Lung (tissue), 12 donors: ENCODE measurements around the gene SF3B6. TPM values are rescaled to one million over a fixed set of nuclear protein-coding genes. Genes with fewer than 3 reads are reported as not detected.
A peak's percentile ranks its signal among the peaks of the same experiment; 100 is the strongest.

Experiments
- ATAC-seq: fragments of 200-7000 bp; cut with Tn5 transposase; one replicate; pipeline ENCODE4 v1.9.1; 2020; ENCODE audit warnings: moderate number of reproducible peaks; ENCODE audit not compliant: insufficient read depth, low FRiP score
- DNase-seq, 3 donors: peaks; one replicate each; pipeline ENCODE4 v3.0.0-alpha.2; 2013 to 2017
- H3K27ac ChIP-seq, 2 donors: one replicate each; pipeline ENCODE4 v1.5.1; 2013; ENCODE audit warnings: mild to moderate bottlenecking in 2 of 2, moderate library complexity in 2 of 2, control low read depth in 1 of 2, inconsistent platforms in 1 of 2, low read depth in 1 of 2, low read length in 1 of 2
- H3K27me3 ChIP-seq, 3 donors: one replicate each; pipeline ENCODE4 v1.5.1; 2013; ENCODE audit warnings: low read length in 2 of 3; ENCODE audit not compliant: control insufficient read depth in 3 of 3, insufficient read depth in 3 of 3
- H3K36me3 ChIP-seq, 4 donors: one replicate each; pipeline ENCODE4 v1.5.1; 2013; ENCODE audit warnings: low read length in 4 of 4, mild to moderate bottlenecking in 1 of 4, moderate library complexity in 1 of 4; ENCODE audit not compliant: control insufficient read depth in 4 of 4, insufficient read depth in 4 of 4
- H3K4me1 ChIP-seq, 5 donors: one replicate each; pipeline ENCODE4 v1.5.1; 2013; ENCODE audit warnings: low read length in 5 of 5, mild to moderate bottlenecking in 2 of 5, moderate library complexity in 1 of 5; ENCODE audit not compliant: control insufficient read depth in 5 of 5, insufficient read depth in 5 of 5
- H3K4me3 ChIP-seq: one replicate; pipeline ENCODE4 v1.5.1; 2013; ENCODE audit warnings: mild to moderate bottlenecking, control low read depth, moderate library complexity
- H3K9ac ChIP-seq, 2 donors: one replicate each; pipeline ENCODE4 v1.5.1; 2013; ENCODE audit warnings: low read length in 2 of 2, control low read depth in 1 of 2; ENCODE audit not compliant: insufficient read depth in 1 of 2
- H3K9me3 ChIP-seq, 4 donors: one replicate each; pipeline ENCODE4 v1.5.1; 2013; ENCODE audit warnings: low read length in 3 of 4, mild to moderate bottlenecking in 1 of 4, moderate library complexity in 1 of 4; ENCODE audit not compliant: control insufficient read depth in 4 of 4, insufficient read depth in 3 of 4
- CTCF ChIP-seq: IDR thresholded peaks from 2 replicates; pipeline ENCODE4 v1.5.1; 2012; ENCODE audit warnings: mild to moderate bottlenecking; ENCODE audit errors: control extremely low read depth, extremely low read depth
- WGBS, 2 donors: extraction: QIAGEN DNeasy Blood & Tissue Kit; methylation state at CpG; one replicate each; pipeline ENCODE4 v1.1.7; 2013; 5-methylcytosine and 5-hydroxymethylcytosine counted together
- polyA plus RNA-seq, 2 donors: library from polyadenylated mRNA; stranded (reverse); fragments of 200-250 nt; gene quantifications; one replicate each; pipeline ENCODE4 v1.2.1, GENCODE V29; 2013
- total RNA-seq, 2 donors: library from RNA; depleted of rRNA in 1 of 2; stranded (reverse); fragments of >200 nt in 1 of 2; gene quantifications; one replicate each; pipeline ENCODE4 v1.2.1, GENCODE V29; 2014 to 2021
- donor health status: control.
- donor health status: control.
- donor health status: Bipolar disorder and iron deficiency.
- donor health status: healthy.
- donor health status: DM: yes; HTN: yes; CAD: no.

Gene SF3B6
- total and polyA plus RNA-seq, 4 donors, result 56.1 to 148 (median 111) TPM

GRCh38 chr2:24087032-24087431, 10.9 kb upstream of the SF3B6 start:
- Histone ChIP-seq H3K9ac (no peak overlapping the region), H3K9me3 (no peaks in the 10 kb centered on the region), H3K4me3 (no peak overlapping the region), H3K27ac (no peak overlapping the region), H3K4me1 (peaks cover 0 to 19% (median 5%) of the 10 kb centered on the region in 5 donors), H3K36me3 (peaks cover 2 to 12% (median 10%) of the 10 kb centered on the region in 4 donors), H3K27me3 (no peaks in the 10 kb centered on the region)
- ATAC-seq (no peak), DNase-seq (no peak)
- TF ChIP-seq CTCF, result no peak
- WGBS, 2 donors, result 92 to 93% methylated on average over 3 of the region's 3 CpGs

GRCh38 chr2:24086241-24086640, 10.1 kb upstream of the SF3B6 start:
- DNase-seq, result no peak
- no peak overlapping the region for H3K4me3 ChIP-seq
- no peak for TF ChIP-seq CTCF
- WGBS, 2 donors, result 93 to 94% methylated on average over 1 of the region's 1 CpG
- no peak overlapping the region for H3K9ac ChIP-seq
- no peak for ATAC-seq
- H3K27ac ChIP-seq, result no peak overlapping the region
- no peaks in the 10 kb centered on the region for H3K9me3 ChIP-seq
- peaks cover 2 to 16% (median 14%) of the 10 kb centered on the region in 4 donors for H3K36me3 ChIP-seq
- H3K27me3 ChIP-seq, result no peaks in the 10 kb centered on the region
- peaks cover 0 to 19% (median 5%) of the 10 kb centered on the region in 5 donors for H3K4me1 ChIP-seq

- peaks cover 0 to 19% (median 5%) of the 10 kb centered on the region in 5 donors for H3K4me1 ChIP-seq
- TF ChIP-seq CTCF, result no peak
- H3K9ac ChIP-seq, result peak overlapping the region; percentile 42 to 96
- peaks cover 5 to 22% (median 19%) of the 10 kb centered on the region in 4 donors for H3K36me3 ChIP-seq
- WGBS, 2 donors, result 16 to 25% methylated on average over 11 of the region's 11 CpGs
- DNase-seq (no peak), ATAC-seq (no peak)
- no peaks in the 10 kb centered on the region for H3K9me3 ChIP-seq
- peak overlapping the region; percentile 38 for H3K4me3 ChIP-seq
- H3K27ac ChIP-seq, result peak overlapping the region; percentile 88 to 92
- H3K27me3 ChIP-seq, result no peaks in the 10 kb centered on the region
Observed at GRCh38 chr2:24085200-24085489, 9.0 kb upstream of the SF3B6 start.

- ATAC-seq (peak; percentile 95), DNase-seq (peak; percentile 95 to 97 (median 96))
- H3K4me3 ChIP-seq, result peak within 1 kb of the TSS; percentile 38
- peaks cover 0 to 19% (median 5%) of the 10 kb centered on the region in 5 donors for H3K4me1 ChIP-seq
- TF ChIP-seq CTCF, result peak; percentile 89
- peak within 1 kb of the TSS; percentile 88 to 92 for H3K27ac ChIP-seq
- H3K9ac ChIP-seq, result peak within 1 kb of the TSS; percentile 55 to 96
- H3K36me3 ChIP-seq, result peaks cover 5 to 23% (median 19%) of the 10 kb centered on the region in 4 donors
- WGBS, 2 donors, result 0% methylated on average over 44 of the region's 44 CpGs
- H3K9me3 ChIP-seq, result no peaks in the 10 kb centered on the region
- H3K27me3 ChIP-seq, result no peaks in the 10 kb centered on the region
Observed at GRCh38 chr2:24084386-24085199, 8.5 kb upstream of the SF3B6 start, which contains the start of gene TP53I3. Gene TP53I3, minus strand, starts transcription at chr2:24084834. Its CDS starts 508 bp downstream, at chr2:24084326.
